Fibroblast of mammary gland (primary cell): Measurements from ENCODE around the gene CUTA.

Source experiments
- DNase-seq: peaks from one replicate; pipeline ENCODE4 v3.0.0-alpha.2; 2010; ENCODE audit warnings: low read depth
- H3K4me3 ChIP-seq: 2 replicates; pipeline ENCODE4 v1.5.1; 2011; ENCODE audit warnings: low read depth, mild to moderate bottlenecking, low read length, moderate library complexity; ENCODE audit not compliant: control insufficient read depth
- TF ChIP-seq, protein P1 (sequence below): conservative IDR thresholded peaks from 2 replicates; pipeline ENCODE4 v1.5.1; 2011; ENCODE audit warnings: low read depth, low read length, inconsistent platforms; ENCODE audit not compliant: control insufficient read depth, insufficient read depth

CUTA gene

GRCh38 chr6:33433001-33433543 is 15.2 kb upstream of the CUTA start:
- no peak for DNase-seq
- H3K4me3 ChIP-seq = no peak overlapping the region
- TF ChIP-seq, protein P1, sequence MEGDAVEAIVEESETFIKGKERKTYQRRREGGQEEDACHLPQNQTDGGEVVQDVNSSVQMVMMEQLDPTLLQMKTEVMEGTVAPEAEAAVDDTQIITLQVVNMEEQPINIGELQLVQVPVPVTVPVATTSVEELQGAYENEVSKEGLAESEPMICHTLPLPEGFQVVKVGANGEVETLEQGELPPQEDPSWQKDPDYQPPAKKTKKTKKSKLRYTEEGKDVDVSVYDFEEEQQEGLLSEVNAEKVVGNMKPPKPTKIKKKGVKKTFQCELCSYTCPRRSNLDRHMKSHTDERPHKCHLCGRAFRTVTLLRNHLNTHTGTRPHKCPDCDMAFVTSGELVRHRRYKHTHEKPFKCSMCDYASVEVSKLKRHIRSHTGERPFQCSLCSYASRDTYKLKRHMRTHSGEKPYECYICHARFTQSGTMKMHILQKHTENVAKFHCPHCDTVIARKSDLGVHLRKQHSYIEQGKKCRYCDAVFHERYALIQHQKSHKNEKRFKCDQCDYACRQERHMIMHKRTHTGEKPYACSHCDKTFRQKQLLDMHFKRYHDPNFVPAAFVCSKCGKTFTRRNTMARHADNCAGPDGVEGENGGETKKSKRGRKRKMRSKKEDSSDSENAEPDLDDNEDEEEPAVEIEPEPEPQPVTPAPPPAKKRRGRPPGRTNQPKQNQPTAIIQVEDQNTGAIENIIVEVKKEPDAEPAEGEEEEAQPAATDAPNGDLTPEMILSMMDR = no peak

DNA sequence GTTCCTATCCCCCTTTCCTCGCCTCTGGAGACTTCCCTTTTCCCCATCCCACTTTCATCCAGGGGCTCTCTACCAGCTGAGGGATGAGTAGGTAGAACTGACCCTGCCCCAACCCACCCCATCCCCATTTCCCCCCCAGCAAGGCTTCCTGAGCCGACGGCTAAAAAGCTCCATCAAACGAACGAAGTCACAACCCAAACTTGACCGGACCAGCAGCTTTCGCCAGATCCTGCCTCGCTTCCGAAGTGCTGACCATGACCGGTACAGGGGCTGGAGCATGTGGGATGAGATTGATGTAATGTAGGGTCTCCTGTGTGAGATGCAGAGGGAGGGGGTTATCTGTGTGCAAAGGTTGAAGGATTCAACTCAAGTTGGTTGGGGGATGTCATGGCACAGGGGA is 14.6 kb upstream of the CUTA start:
- no peak overlapping the region for H3K4me3 ChIP-seq
- TF ChIP-seq, protein P1 = no peak
- no peak for DNase-seq

GRCh38 chr6:33431880-33432541 is 14.1 kb upstream of the CUTA start:
- no peak overlapping the region for H3K4me3 ChIP-seq
- TF ChIP-seq, protein P1 = no peak
- DNase-seq = no peak

DNA sequence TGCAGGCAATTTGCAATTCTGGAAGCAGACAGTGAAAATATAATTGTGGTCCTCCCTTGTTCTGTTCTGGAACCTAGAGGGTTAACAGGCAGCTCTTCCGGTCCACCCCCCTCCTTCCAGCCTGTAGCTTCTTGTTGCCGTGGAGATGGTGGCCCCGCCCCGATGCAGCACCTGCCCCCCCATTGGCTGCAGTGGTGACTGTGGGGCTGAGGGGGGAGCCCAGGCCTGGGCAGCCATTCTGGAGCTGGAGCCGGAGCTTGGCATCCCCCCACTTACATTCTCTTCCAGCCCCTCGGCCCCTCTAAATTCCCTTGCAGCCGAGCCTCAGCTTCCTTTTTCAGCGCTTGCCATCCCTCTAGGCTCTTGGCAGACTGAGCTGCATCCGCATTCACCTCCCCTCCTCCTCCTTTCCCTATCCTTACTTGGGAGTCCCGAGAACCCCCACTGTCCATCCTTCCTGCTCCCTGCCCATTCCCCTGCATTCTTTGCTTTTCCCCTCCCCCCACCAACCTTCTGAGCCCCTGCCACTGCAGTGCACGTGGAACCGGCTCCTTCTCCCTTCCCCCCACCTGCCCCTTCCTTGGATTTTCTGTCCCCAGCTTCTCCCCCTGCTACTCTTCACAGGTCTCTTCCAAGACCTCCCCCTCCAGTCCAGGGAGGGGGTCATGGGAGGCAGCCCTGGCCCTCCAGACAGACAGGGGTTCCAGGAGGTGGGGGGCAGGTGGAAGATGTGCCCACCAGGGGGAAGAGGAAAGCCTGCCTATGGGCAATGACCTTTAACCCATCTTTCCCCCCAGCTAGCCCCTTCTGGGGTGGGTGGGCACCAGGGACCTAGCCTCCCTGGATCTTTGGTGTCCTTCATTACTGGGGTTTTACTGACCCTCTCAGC is 13.3 kb upstream of the CUTA start:
- peak; percentile 47 for DNase-seq
- no peak overlapping the region for H3K4me3 ChIP-seq
- TF ChIP-seq, protein P1 = no peak

GRCh38 chr6:33430334-33430733 is 12.4 kb upstream of the CUTA start:
- TF ChIP-seq, protein P1 = no peak
- DNase-seq = no peak
- no peak overlapping the region for H3K4me3 ChIP-seq

GRCh38 chr6:33429750-33430052 is 11.8 kb upstream of the CUTA start:
- TF ChIP-seq, protein P1 = no peak
- no peak for DNase-seq
- H3K4me3 ChIP-seq = no peak overlapping the region
